H1 (cell line): ENCODE measurements around the gene TRAP1.

Source experiments
- BRCA1 ChIP-seq: IDR thresholded peaks from 2 replicates; pipeline ENCODE4 v1.6.1; 2012; ENCODE audit warnings: low read depth, low read length, improper control_type of control experiment
- CREB1 ChIP-seq: IDR thresholded peaks from 2 replicates; pipeline ENCODE4 v1.6.1; 2012; ENCODE audit warnings: inconsistent platforms
- EZH2 ChIP-seq: fragments of 200-600 bp; sonication (generic); IDR thresholded peaks from 2 replicates; pipeline ENCODE4 v1.7.1; 2012; ENCODE audit warnings: low read depth, mild to moderate bottlenecking, moderate library complexity, low read length, inconsistent platforms; ENCODE audit not compliant: severe bottlenecking
- JUN ChIP-seq: IDR thresholded peaks from 2 replicates; pipeline ENCODE4 v1.6.1; 2011; ENCODE audit warnings: low read depth, mild to moderate bottlenecking, improper control_type of control experiment, low read length
- MAFK ChIP-seq: IDR thresholded peaks from 2 replicates; pipeline ENCODE4 v1.6.1; 2012; ENCODE audit warnings: low read depth, mild to moderate bottlenecking, improper control_type of control experiment, low read length
- PHF8 ChIP-seq: fragments of 200-600 bp; sonication (generic); conservative IDR thresholded peaks from 2 replicates; pipeline ENCODE4 v1.7.1; 2012; ENCODE audit warnings: low read depth, mild to moderate bottlenecking, inconsistent platforms, low read length, moderate library complexity
- POLR2A ChIP-seq, 2 experiments: IDR thresholded peaks; 1 replicate in 1 of 2; 2 replicates in 1 of 2; pipeline ENCODE4 v1.6.1; 2011; ENCODE audit warnings: low read depth in 2 of 2, low read length in 2 of 2, mild to moderate bottlenecking in 2 of 2; ENCODE audit errors: control extremely low read depth in 1 of 2
- SIN3A ChIP-seq, 2 experiments: IDR thresholded peaks in 1 of 2; conservative IDR thresholded peaks in 1 of 2; 2 replicates each; pipeline ENCODE4 v1.6.1; 2011 to 2012; ENCODE audit warnings: low read length in 2 of 2, improper control_type of control experiment in 1 of 2, low read depth in 1 of 2, mild to moderate bottlenecking in 1 of 2
- SIX5 ChIP-seq: IDR thresholded peaks from 2 replicates; pipeline ENCODE4 v1.6.1; 2011; ENCODE audit warnings: mild to moderate bottlenecking, low read depth, low read length
- SUZ12 ChIP-seq: fragments of 200-600 bp; sonication (generic); IDR thresholded peaks from 2 replicates; pipeline ENCODE4 v1.6.1; 2012; ENCODE audit warnings: mild to moderate bottlenecking, inconsistent platforms, low read length, moderate library complexity, mixed read lengths
- TAF1 ChIP-seq: IDR thresholded peaks from 2 replicates; pipeline ENCODE4 v1.6.1; 2011; ENCODE audit warnings: mild to moderate bottlenecking, low read depth, low read length
- YY1 ChIP-seq: IDR thresholded peaks from 2 replicates; pipeline ENCODE4 v1.6.1; 2011; ENCODE audit warnings: low read depth, mild to moderate bottlenecking, low read length
- TF ChIP-seq, protein P1 (sequence below), 3 experiments: IDR thresholded peaks; 1 replicate in 2 of 3; 2 replicates in 1 of 3; pipeline versions ENCODE4 v1.5.1 to v1.6.1; 2011; ENCODE audit warnings: low read length in 3 of 3, mild to moderate bottlenecking in 3 of 3, inconsistent platforms in 2 of 3, low read depth in 1 of 3, moderate library complexity in 1 of 3; ENCODE audit not compliant: insufficient read depth in 1 of 3; ENCODE audit errors: control extremely low read depth in 1 of 3
- TF ChIP-seq, protein P2 (sequence below): IDR thresholded peaks from 2 replicates; pipeline ENCODE4 v1.6.1; 2012; ENCODE audit warnings: inconsistent platforms

DNA sequence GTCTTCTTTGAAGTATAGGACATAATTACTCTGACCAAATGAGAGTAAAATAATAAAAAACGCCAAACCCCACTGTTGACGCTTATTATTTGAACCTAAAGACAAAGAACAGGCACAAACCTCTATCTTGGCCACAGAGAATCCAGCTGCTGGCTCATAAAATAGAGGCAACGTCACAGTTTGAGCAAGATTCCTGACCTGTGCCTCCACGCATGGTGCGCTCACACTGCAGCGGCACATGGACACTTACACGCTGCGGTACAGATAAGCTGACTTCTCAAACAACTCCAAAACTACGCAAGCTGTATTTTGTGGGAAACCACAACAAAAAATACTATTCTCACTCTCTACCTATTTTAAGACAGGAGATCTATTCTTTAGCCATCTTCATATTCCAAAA is 38.8 kb upstream of the TRAP1 start:
- TF ChIP-seq MAFK: no peak
- TF ChIP-seq BRCA1: no peak
- TF ChIP-seq, protein P1, sequence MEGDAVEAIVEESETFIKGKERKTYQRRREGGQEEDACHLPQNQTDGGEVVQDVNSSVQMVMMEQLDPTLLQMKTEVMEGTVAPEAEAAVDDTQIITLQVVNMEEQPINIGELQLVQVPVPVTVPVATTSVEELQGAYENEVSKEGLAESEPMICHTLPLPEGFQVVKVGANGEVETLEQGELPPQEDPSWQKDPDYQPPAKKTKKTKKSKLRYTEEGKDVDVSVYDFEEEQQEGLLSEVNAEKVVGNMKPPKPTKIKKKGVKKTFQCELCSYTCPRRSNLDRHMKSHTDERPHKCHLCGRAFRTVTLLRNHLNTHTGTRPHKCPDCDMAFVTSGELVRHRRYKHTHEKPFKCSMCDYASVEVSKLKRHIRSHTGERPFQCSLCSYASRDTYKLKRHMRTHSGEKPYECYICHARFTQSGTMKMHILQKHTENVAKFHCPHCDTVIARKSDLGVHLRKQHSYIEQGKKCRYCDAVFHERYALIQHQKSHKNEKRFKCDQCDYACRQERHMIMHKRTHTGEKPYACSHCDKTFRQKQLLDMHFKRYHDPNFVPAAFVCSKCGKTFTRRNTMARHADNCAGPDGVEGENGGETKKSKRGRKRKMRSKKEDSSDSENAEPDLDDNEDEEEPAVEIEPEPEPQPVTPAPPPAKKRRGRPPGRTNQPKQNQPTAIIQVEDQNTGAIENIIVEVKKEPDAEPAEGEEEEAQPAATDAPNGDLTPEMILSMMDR (IDR thresholded peaks at IDR 0.05; ENCODE audit: control extremely low read depth in 1 of 3, insufficient read depth in 1 of 3, low read depth in 1 of 3, low read length in 3 of 3): no peak
- TF ChIP-seq YY1: no peak
- no peak for TF ChIP-seq POLR2A (IDR thresholded peaks at IDR 0.05; ENCODE audit: control extremely low read depth in 1 of 2, low read depth in 2 of 2, low read length in 2 of 2)
- TF ChIP-seq SIX5: no peak
- no peak for TF ChIP-seq PHF8
- no peak for TF ChIP-seq CREB1
- no peak for TF ChIP-seq JUN
- TF ChIP-seq, protein P2, sequence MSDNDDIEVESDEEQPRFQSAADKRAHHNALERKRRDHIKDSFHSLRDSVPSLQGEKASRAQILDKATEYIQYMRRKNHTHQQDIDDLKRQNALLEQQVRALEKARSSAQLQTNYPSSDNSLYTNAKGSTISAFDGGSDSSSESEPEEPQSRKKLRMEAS: no peak
- TF ChIP-seq EZH2: no peak
- no peak for TF ChIP-seq SIN3A (conservative IDR thresholded peaks at IDR 0.05 in 1 of 2, IDR thresholded peaks at IDR 0.05 in 1 of 2; ENCODE audit: low read depth in 1 of 2, low read length in 2 of 2)
- no peak for TF ChIP-seq SUZ12
- no peak for TF ChIP-seq TAF1
